K562 (cell line): Measurements from ENCODE around the gene GALNT7. TPM values are rescaled to one million over a fixed set of nuclear protein-coding genes. Genes with fewer than 3 reads are reported as not detected.

Source experiments
- BHLHE40 ChIP-seq: IDR thresholded peaks from 2 replicates; pipeline ENCODE4 v1.6.1; 2011; ENCODE audit warnings: low read length, improper control_type of control experiment
- CREM ChIP-seq: IDR thresholded peaks from 2 replicates; pipeline ENCODE4 v1.6.1; 2014; ENCODE audit warnings: antibody characterized with exemption, low read depth
- CTBP1 ChIP-seq: fragments of 450-650 bp; IDR thresholded peaks from 2 replicates; pipeline ENCODE4 v1.6.1; 2016; ENCODE audit warnings: borderline replicate concordance
- CUX1 ChIP-seq: fragments of 200-800 bp; sonication (Bioruptor generic); IDR thresholded peaks from 2 replicates; pipeline ENCODE4 v1.6.1; 2016; ENCODE audit warnings: missing genetic modification characterization, missing compliant biosample characterization
- FOXJ2 ChIP-seq: fragments of 200-800 bp; sonication (Bioruptor generic); IDR thresholded peaks from 2 replicates; pipeline ENCODE4 v1.6.1; 2016; ENCODE audit warnings: missing genetic modification characterization, missing compliant biosample characterization
- MTA1 ChIP-seq: fragments of 450-650 bp; IDR thresholded peaks from 2 replicates; pipeline ENCODE4 v1.6.1; 2017; ENCODE audit warnings: borderline replicate concordance
- PKNOX1 ChIP-seq: fragments of 450-650 bp; IDR thresholded peaks from 2 replicates; pipeline ENCODE4 v1.6.1; 2016
- TRIM24 ChIP-seq, 2 experiments: fragments of 450-650 bp; IDR thresholded peaks; 2 replicates each; pipeline ENCODE4 v1.6.1; 2016
- TRIM28 ChIP-seq: fragments of 450-650 bp; IDR thresholded peaks from 2 replicates; pipeline ENCODE4 v1.6.1; 2017
- ZNF395 ChIP-seq: fragments of 200-800 bp; sonication (Bioruptor generic); IDR thresholded peaks from 2 replicates; pipeline ENCODE4 v1.6.1; 2017; ENCODE audit warnings: missing genetic modification characterization, missing compliant biosample characterization
- ZNF609 ChIP-seq: sonication (generic); formaldehyde crosslinking; IDR thresholded peaks from 2 replicates; pipeline ENCODE4 v1.8.1; 2023; ENCODE audit warnings: missing genetic modification reagents, mild to moderate bottlenecking, borderline replicate concordance
- polyA plus RNA-seq, 8 experiments: library from polyadenylated mRNA; depleted of rRNA in 4 of 8; stranded (reverse) in 5 of 8; unstranded in 3 of 8; fragments of >200 nt; fragmentation: Nextera tagmentation in 2 of 8; fragmentation: Illumina TruSeq in 1 of 8; extraction: Ambion mirVana in 2 of 8; extraction: Trizol in 1 of 8; gene quantifications; 2 replicates each; pipeline versions ENCODE4 v1.2.1 to v1.2.3, GENCODE V29; 2011 to 2014; ENCODE audit warnings: inconsistent platforms in 1 of 8, missing spikeins in 1 of 8
- total RNA-seq, 7 experiments: library from RNA; depleted of rRNA in 6 of 7; stranded (reverse); fragments of >200 nt in 6 of 7; fragmentation: Illumina TruSeq in 2 of 7; extraction: Trizol in 2 of 7; gene quantifications; 2 replicates each; pipeline versions ENCODE4 v1.2.1 to v1.2.3, GENCODE V29; 2011 to 2021; ENCODE audit warnings: low replicate concordance in 1 of 7

GALNT7 gene
- total and polyA plus RNA-seq, 9 of the 15 experiments (the other 6 are each of a cell fraction or from before 2014, with no cell fraction given) = 16.7 to 38.7 (median 31.1) TPM

GRCh38 chr4:173252024-173252935 is 83.7 kb downstream of the GALNT7 start (continued):
- TF ChIP-seq ZNF609 (peak; percentile 88), CREM (peak; percentile 72), MTA1 (0 out of 2 replicates have a peak, but pooled peaks have one; percentile 42), FOXJ2 (tag) (0 out of 2 replicates have a peak, but pooled peaks have one; percentile 31), CTBP1 (peak; percentile 65; the same call in 1 of the 2 replicates), ZNF395 (CRISPR knock-in tag) (peak; percentile 98), TRIM28 (peak; percentile 80; the same call in 1 of the 2 replicates), BHLHE40 (peak; percentile 67), CUX1 (no peak), PKNOX1 (peak; percentile 88), TRIM24 (IDR thresholded peaks at IDR 0.05) (peak; percentile 88 to 96)
